ENCODE results near the gene TRAF4. TPM values are rescaled to one million over a fixed set of nuclear protein-coding genes. Genes with fewer than 3 reads are reported as not detected.
"Not testable (repeated sequence)": the region's sequence is repeated elsewhere in the genome, so short reads cannot be mapped to it uniquely, and the experiment has no call there.

The TRAF4 gene
- total and polyA plus RNA-seq, 7 donors = 1.4 to 6.7 (median 2.2) TPM

DNA sequence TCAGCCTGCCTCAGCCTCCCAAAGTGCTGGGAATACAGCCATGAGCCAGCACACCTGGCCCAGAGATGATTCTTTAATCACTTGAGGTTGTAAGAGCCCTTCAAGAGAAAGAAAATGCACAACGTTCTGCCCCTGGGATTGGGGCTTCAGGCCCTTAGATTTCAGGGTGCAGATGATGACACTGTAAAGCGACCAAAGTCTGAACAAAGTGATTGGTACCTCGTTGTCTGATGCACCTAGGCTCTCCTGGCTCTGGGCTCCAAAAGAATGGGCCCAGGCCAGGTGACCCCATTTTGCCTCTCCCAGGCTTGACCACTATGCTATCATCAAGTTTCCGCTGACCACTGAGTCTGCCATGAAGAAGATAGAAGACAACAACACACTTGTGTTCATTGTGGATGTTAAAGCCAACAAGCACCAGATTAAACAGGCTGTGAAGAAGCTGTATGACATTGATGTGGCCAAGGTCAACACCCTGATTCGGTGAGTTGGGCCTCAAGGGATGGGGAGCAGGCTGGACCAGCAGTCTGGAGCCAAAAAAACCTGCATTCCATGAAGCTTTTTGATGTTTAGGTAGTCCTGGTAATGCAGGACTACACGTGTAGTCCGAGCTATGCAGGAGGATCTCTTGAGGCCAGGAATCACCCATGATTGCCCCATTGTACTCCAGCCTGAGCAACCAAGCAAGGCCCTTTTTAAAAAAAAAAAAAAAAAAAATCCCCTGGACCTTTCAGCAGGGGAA is 21.2 kb upstream of the TRAF4 start:
- DNase-seq (no peak), ATAC-seq (no peak)
- peak overlapping the region; percentile 98 for H3K4me3 ChIP-seq
- peaks cover 0 to 44% of the 10 kb centered on the region in 2 donors for H3K36me3 ChIP-seq (ENCODE audit: insufficient read depth in 1 of 2, low read depth in 1 of 2)
- no peak overlapping the region for H3K27ac ChIP-seq
- intact Hi-C loops (cut with DNase I) = loop anchor here (10.0 kb wide), 1 partner anchor 392 kb away; no protein-coding TSS in a partner anchor
- H3K4me1 ChIP-seq = peaks cover 37% of the 10 kb centered on the region
- whole genome bisulfite sequencing, 3 donors = 48 to 76% (median 67%) methylated on average over 7 of the region's 7 CpGs
- peaks cover 0 to 5% (median 0%) of the 10 kb centered on the region in 3 donors for H3K27me3 ChIP-seq (ENCODE audit: insufficient read depth in 3 of 3, low read length in 2 of 3)
- H3K9me3 ChIP-seq = no peaks in the 10 kb centered on the region
- no peak for TF ChIP-seq CTCF (IDR thresholded peaks at IDR 0.05)

DNA sequence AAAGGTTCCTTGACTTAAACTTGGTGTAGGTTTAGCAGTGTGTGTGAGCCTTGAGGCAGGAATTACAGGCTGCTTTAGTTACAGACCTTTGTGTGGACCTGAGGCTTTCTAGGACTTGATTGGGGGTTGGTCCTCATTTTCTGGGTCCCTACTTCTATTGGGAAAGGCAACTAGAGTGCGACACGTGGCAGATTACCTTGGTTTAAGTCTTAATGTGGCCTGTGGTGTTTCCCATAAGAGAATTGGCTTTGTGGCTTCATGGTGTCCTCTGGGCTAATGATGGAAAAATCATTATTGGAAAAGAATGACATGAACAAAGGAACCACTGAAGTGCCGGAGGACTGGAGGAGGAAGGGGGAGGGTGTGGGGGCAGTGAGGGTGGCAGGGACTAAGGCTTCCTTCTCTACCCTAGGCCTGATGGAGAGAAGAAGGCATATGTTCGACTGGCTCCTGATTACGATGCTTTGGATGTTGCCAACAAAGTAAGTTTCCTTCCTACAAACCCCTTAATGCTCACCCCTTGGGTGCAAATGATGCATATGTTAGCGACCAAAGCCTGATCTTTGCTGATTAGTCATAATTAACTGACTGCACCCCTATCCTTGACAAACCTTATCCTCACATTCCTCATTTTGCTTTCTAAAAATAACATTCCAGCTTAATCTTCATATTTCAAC is 20.5 kb upstream of the TRAF4 start:
- Histone ChIP-seq H3K4me3 (no peak overlapping the region), H3K9me3 (no peaks in the 10 kb centered on the region), H3K4me1 (peaks cover 40% of the 10 kb centered on the region), H3K36me3 (ENCODE audit: insufficient read depth in 1 of 2, low read depth in 1 of 2) (peaks cover 0 to 44% of the 10 kb centered on the region in 2 donors), H3K27ac (no peak overlapping the region), H3K27me3 (ENCODE audit: insufficient read depth in 3 of 3, low read length in 2 of 3) (no peaks in the 10 kb centered on the region)
- no peak for TF ChIP-seq CTCF (IDR thresholded peaks at IDR 0.05)
- 71 to 76% (median 76%) methylated on average over 6 of the region's 6 CpGs for WGBS, 3 donors
- ATAC-seq = no peak
- no peak for DNase-seq
- intact Hi-C loops (cut with DNase I) = loop anchor here (10.0 kb wide), 1 partner anchor 392 kb away; no protein-coding TSS in a partner anchor

DNA sequence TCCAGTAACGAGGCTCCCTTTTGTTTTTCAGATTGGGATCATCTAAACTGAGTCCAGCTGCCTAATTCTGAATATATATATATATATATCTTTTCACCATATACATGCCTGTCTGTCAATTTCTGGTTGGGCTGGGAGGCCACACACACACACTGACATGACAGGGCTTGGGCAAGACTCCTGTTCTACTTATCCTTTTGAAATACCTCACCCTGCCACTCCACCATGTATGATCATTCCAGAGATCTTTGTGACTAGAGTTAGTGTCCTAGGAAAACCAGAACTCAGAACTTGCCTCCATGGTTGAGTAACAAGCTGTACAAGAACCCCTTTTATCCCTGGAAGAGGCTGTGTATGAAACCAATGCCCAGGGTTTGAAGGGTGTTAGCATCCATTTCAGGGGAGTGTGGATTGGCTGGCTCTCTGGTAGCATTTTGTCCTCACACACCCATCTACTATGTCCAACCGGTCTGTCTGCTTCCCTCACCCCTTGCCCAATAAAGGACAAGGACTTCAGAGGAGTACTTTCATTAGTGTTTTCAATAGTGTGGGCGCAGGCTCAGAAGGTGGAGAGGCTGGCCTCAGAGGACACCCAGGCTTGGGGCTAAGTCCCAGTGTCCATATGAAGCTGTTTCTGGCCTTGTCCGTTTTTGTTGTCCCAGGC is 19.8 kb upstream of the TRAF4 start:
- Histone ChIP-seq H3K4me1 (peaks cover 40% of the 10 kb centered on the region), H3K36me3 (ENCODE audit: insufficient read depth in 1 of 2, low read depth in 1 of 2) (peaks cover 0 to 44% of the 10 kb centered on the region in 2 donors)
- not testable (repeated sequence) for ATAC-seq; H3K4me3 ChIP-seq; H3K9me3 ChIP-seq; H3K27ac ChIP-seq; DNase-seq; H3K27me3 ChIP-seq (ENCODE audit: insufficient read depth in 3 of 3, low read length in 2 of 3)
- 64 to 74% (median 70%) methylated on average over 4 of the region's 4 CpGs for WGBS, 3 donors
- intact Hi-C loops (cut with DNase I) = loop anchor here (10.0 kb wide), 1 partner anchor 391 kb away; no protein-coding TSS in a partner anchor

GRCh38 chr17:28724500-28725165 is 19.2 kb upstream of the TRAF4 start:
- H3K9me3 ChIP-seq = no peaks in the 10 kb centered on the region
- peak overlapping the region; percentile 80 for H3K4me3 ChIP-seq
- DNase-seq = no peak
- H3K27ac ChIP-seq = no peak overlapping the region
- H3K27me3 ChIP-seq (ENCODE audit: insufficient read depth in 3 of 3, low read length in 2 of 3) = no peaks in the 10 kb centered on the region
- TF ChIP-seq CTCF (IDR thresholded peaks at IDR 0.05) = no peak
- H3K36me3 ChIP-seq (ENCODE audit: insufficient read depth in 1 of 2, low read depth in 1 of 2) = peaks cover 0 to 44% of the 10 kb centered on the region in 2 donors
- intact Hi-C loops (cut with DNase I) = loop anchor here (5.0 to 10.0 kb wide), 2 partner anchors 178 to 390 kb away; partner anchors contain the start of gene DHRS13 (in 1 of the 2)
- 74 to 80% (median 80%) methylated on average over 10 of the region's 10 CpGs for WGBS, 3 donors
- H3K4me1 ChIP-seq = peaks cover 40% of the 10 kb centered on the region
- ATAC-seq = no peak
